Upper lobe of right lung (tissue), 1 donor: ENCODE results near the gene BID. TPM values are rescaled to one million over a fixed set of nuclear protein-coding genes. Genes with fewer than 3 reads are reported as not detected.

Experiments
- ATAC-seq: fragments of 200-7000 bp; cut with Tn5 transposase; one replicate; pipeline ENCODE4 v1.9.1; 2020; ENCODE audit warnings: mild to moderate bottlenecking, moderate library complexity
- DNase-seq: peaks from one replicate; pipeline ENCODE4 v3.0.0-alpha.2; 2020
- H3K27ac ChIP-seq: fragments of 200-600 bp; one replicate; pipeline ENCODE4 v1.8.0; 2022
- H3K27me3 ChIP-seq: fragments of 200-600 bp; one replicate; pipeline ENCODE4 v1.8.0; 2022; ENCODE audit warnings: mild to moderate bottlenecking
- H3K36me3 ChIP-seq: fragments of 200-600 bp; one replicate; pipeline ENCODE4 v1.8.0; 2022
- H3K4me1 ChIP-seq: fragments of 200-600 bp; one replicate; pipeline ENCODE4 v1.8.0; 2022
- H3K4me3 ChIP-seq: fragments of 200-600 bp; one replicate; pipeline ENCODE4 v1.8.0; 2022; ENCODE audit warnings: mild to moderate bottlenecking
- H3K9me3 ChIP-seq: fragments of 200-600 bp; one replicate; pipeline ENCODE4 v1.8.0; 2022
- intact Hi-C: fragments of 100-400 bp; cut with DNase I; formaldehyde crosslinking; loops from one replicate; pipeline ENCODE4 v1.11.0; 2022
- microRNA-seq: library from miRNA; unstranded; fragments of <30 nt; microRNA quantifications from one replicate; pipeline ENCODE4 v1.2.0, GENCODE V29; 2020; ENCODE audit warnings: borderline microRNAs expressed
- total RNA-seq: library from RNA; stranded (reverse); fragmentation: NEBNext Ultra II Directional; extraction: Animal tissue kit (Norgen Biotek cat#: 25700); gene quantifications from one replicate; pipeline ENCODE4 v1.2.1, GENCODE V29; 2021
- TF ChIP-seq, protein P1 (sequence below): fragments of 200-600 bp; IDR thresholded peaks from one replicate; pipeline ENCODE4 v1.8.0; 2022; ENCODE audit warnings: antibody characterized with exemption
- donor health status: DM: no; HTN: yes; CAD: no; lungs with severe emphysema.

Gene BID
- total RNA-seq, 1 donor from 2014 or later = 22.8 TPM

- TF ChIP-seq, protein P1, sequence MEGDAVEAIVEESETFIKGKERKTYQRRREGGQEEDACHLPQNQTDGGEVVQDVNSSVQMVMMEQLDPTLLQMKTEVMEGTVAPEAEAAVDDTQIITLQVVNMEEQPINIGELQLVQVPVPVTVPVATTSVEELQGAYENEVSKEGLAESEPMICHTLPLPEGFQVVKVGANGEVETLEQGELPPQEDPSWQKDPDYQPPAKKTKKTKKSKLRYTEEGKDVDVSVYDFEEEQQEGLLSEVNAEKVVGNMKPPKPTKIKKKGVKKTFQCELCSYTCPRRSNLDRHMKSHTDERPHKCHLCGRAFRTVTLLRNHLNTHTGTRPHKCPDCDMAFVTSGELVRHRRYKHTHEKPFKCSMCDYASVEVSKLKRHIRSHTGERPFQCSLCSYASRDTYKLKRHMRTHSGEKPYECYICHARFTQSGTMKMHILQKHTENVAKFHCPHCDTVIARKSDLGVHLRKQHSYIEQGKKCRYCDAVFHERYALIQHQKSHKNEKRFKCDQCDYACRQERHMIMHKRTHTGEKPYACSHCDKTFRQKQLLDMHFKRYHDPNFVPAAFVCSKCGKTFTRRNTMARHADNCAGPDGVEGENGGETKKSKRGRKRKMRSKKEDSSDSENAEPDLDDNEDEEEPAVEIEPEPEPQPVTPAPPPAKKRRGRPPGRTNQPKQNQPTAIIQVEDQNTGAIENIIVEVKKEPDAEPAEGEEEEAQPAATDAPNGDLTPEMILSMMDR = no peak
- Histone ChIP-seq H3K4me1 (no peaks in the 10 kb centered on the region), H3K36me3 (peaks cover 19% of the 10 kb centered on the region), H3K27ac (no peak overlapping the region), H3K4me3 (no peak overlapping the region), H3K27me3 (no peaks in the 10 kb centered on the region), H3K9me3 (no peaks in the 10 kb centered on the region)
- DNase-seq (no peak), ATAC-seq (no peak)
- intact Hi-C loops = no loop called here
Measured at GRCh38 chr22:17694193-17694592, 80.1 kb downstream of the BID start.

- ATAC-seq = no peak
- Histone ChIP-seq H3K27me3 (no peaks in the 10 kb centered on the region), H3K4me1 (no peaks in the 10 kb centered on the region), H3K36me3 (peaks cover 24% of the 10 kb centered on the region), H3K4me3 (no peak overlapping the region), H3K27ac (no peak overlapping the region), H3K9me3 (no peaks in the 10 kb centered on the region)
- intact Hi-C loops = no loop called here
- TF ChIP-seq, protein P1 = no peak
- DNase-seq = no peak
Measured at GRCh38 chr22:17692841-17693240, 81.4 kb downstream of the BID start.

DNA sequence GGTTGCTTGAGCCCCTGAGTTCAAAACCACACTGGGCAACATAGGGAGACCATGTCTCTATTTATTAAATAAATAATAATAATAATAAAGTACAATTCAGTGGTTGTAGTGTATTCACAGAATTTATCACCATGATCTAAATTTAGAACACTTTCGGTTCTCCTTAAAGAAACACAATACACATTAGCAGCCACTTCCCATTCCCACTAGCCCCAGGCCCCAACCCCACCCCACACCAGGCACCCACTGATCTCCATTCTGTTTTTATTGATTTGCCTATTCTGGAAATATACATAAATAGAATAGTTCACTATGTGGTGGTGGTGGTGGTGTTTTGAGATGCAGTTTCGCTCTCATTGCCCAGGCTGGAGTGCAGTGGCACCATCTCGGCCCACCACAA, 90.0 kb downstream of the BID start:
- TF ChIP-seq, protein P1 = no peak
- Histone ChIP-seq H3K36me3 (peaks cover 5% of the 10 kb centered on the region), H3K27ac (no peak overlapping the region), H3K9me3 (no peaks in the 10 kb centered on the region), H3K4me3 (no peak overlapping the region), H3K27me3 (no peaks in the 10 kb centered on the region), H3K4me1 (no peaks in the 10 kb centered on the region)
- ATAC-seq (no peak), DNase-seq (no peak)
- intact Hi-C loops = no loop called here

Small RNA genes lying within 50 kb of the gene (microRNA-seq; reads per million reads assigned to microRNA genes)
- gene MIR3198-1 = not detected

Other genes with a start within 250 kb of the BID start
- gene SLC25A18, start 211.0 kb downstream of the BID start, total RNA-seq = 1.2 TPM
- gene ATP6V1E1, start 145.7 kb downstream of the BID start, total RNA-seq = 133 TPM
- gene BCL2L13, start 135.7 kb downstream of the BID start, total RNA-seq = 40.8 TPM